Esophagus muscularis mucosa (tissue), 4 donors: ENCODE data around the gene PIEZO1. TPM values are rescaled to one million over a fixed set of nuclear protein-coding genes. Genes with fewer than 3 reads are reported as not detected.

ENCODE experiments used
- DNase-seq: peaks from one replicate; pipeline ENCODE4 v3.0.0-alpha.2; 2017; ENCODE audit errors: extremely low spot score
- H3K27ac ChIP-seq, 4 donors: fragments of 200-600 bp; sonication (generic); replicated peaks in 1 of 4; 1 replicate in 3 of 4; 2 replicates in 1 of 4; pipeline ENCODE4 v1.5.1; 2016 to 2019; ENCODE audit warnings: mild to moderate bottlenecking in 1 of 4
- H3K27me3 ChIP-seq, 4 donors: fragments of 200-600 bp; sonication (generic); one replicate each; pipeline versions ENCODE4 v1.5.1 to v1.6.0; 2016 to 2019
- H3K36me3 ChIP-seq, 4 donors: fragments of 200-600 bp; sonication (generic); one replicate each; pipeline ENCODE4 v1.5.1; 2016 to 2019
- H3K4me1 ChIP-seq, 4 donors: fragments of 200-600 bp; sonication (generic); one replicate each; pipeline ENCODE4 v1.5.1; 2016 to 2019
- H3K4me3 ChIP-seq, 4 donors: fragments of 200-600 bp; sonication (generic); 1 replicate in 2 of 4; 2 replicates in 2 of 4; pipeline ENCODE4 v1.5.1; 2016 to 2019; ENCODE audit warnings: mild to moderate bottlenecking in 4 of 4, moderate library complexity in 1 of 4
- H3K9me3 ChIP-seq, 4 donors: fragments of 200-600 bp; sonication (generic); 1 replicate in 3 of 4; 2 replicates in 1 of 4; pipeline ENCODE4 v1.5.1; 2016 to 2019
- EP300 ChIP-seq: sonication (generic); formaldehyde crosslinking; IDR thresholded peaks from one replicate; pipeline ENCODE4 v1.6.1; 2017; ENCODE audit warnings: antibody characterized with exemption
- POLR2A ChIP-seq: fragments of 450-650 bp; IDR thresholded peaks from one replicate; pipeline ENCODE4 v1.6.1; 2017; ENCODE audit warnings: antibody characterized with exemption, moderate library complexity, mild to moderate bottlenecking, low read depth
- POLR2AphosphoS5 ChIP-seq, 2 donors: sonication (generic); formaldehyde crosslinking; IDR thresholded peaks; one replicate each; pipeline ENCODE4 v1.6.1; 2017; ENCODE audit warnings: antibody characterized with exemption in 2 of 2
- WGBS: methylation state at CpG from one replicate; pipeline ENCODE4 v1.1.5; 2018; 5-methylcytosine and 5-hydroxymethylcytosine counted together
- intact Hi-C: fragments of 100-400 bp; cut with DNase I; formaldehyde crosslinking; loops from one replicate; pipeline ENCODE4 v1.15.1; 2023
- total RNA-seq, 4 donors: library from RNA; depleted of rRNA; stranded (reverse); fragments of >200 nt; gene quantifications; one replicate each; pipeline versions ENCODE4 v1.1.0 to v1.2.1, GENCODE V29; 2016
- TF ChIP-seq, protein P1 (sequence below), 3 experiments: fragments of 200-600 bp in 2 of 3; fragments of 450-650 bp in 1 of 3; sonication (generic) in 2 of 3; IDR thresholded peaks; one replicate each; pipeline ENCODE4 v1.5.1; 2017 to 2019; ENCODE audit warnings: antibody characterized with exemption in 3 of 3, mild to moderate bottlenecking in 2 of 3, moderate library complexity in 1 of 3

Gene PIEZO1
- total RNA-seq, 4 donors from 2014 or later: 140 to 298 (median 182) TPM

DNA sequence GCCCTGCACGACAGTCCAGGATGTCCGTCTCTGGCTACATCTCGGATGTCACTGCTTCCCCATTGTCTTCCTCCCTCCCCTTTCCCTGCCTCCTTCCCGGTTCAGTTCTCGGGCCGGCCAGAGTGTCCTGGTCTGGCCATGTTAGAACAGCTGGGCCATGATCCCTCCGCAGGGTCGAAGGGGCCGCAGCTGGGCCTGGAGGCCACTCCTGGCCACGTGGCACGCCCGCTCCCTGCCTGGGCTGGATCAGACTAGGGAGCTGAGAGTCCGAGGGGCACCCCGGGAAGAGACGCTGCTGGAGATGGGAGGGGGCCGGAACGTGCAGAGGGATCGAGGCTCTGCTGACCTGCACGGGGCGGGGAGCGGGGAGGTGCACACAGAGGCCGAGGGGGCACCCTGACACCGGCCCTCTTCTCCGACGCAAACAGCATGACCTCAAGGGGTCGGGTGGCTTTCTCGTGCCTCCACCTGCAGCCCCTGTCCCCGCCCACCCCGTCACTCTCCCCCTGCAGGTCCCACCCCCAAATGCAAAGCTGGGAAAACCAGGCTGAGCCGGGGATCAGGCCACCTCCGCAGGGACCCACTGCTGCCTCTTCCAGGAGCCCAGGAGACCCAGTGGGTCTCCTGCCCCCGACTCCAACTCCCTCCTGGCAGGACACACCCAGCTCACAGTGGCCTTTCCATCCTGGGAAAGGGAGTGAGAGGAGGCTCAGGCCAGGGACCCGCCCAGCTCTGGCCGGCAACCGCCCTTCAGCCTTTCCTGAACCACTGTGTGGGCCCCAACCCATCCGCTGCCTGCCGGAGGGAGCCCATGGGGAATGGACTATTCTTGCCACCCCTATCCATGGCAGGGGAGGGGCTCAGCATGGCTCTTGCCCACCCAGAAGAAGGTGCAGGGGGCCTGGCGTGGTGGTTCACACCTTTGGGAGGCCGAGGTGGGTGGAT, 40.2 kb downstream of the PIEZO1 start:
- H3K4me1 ChIP-seq: peaks cover 37 to 56% (median 53%) of the 10 kb centered on the region in 4 donors

DNA sequence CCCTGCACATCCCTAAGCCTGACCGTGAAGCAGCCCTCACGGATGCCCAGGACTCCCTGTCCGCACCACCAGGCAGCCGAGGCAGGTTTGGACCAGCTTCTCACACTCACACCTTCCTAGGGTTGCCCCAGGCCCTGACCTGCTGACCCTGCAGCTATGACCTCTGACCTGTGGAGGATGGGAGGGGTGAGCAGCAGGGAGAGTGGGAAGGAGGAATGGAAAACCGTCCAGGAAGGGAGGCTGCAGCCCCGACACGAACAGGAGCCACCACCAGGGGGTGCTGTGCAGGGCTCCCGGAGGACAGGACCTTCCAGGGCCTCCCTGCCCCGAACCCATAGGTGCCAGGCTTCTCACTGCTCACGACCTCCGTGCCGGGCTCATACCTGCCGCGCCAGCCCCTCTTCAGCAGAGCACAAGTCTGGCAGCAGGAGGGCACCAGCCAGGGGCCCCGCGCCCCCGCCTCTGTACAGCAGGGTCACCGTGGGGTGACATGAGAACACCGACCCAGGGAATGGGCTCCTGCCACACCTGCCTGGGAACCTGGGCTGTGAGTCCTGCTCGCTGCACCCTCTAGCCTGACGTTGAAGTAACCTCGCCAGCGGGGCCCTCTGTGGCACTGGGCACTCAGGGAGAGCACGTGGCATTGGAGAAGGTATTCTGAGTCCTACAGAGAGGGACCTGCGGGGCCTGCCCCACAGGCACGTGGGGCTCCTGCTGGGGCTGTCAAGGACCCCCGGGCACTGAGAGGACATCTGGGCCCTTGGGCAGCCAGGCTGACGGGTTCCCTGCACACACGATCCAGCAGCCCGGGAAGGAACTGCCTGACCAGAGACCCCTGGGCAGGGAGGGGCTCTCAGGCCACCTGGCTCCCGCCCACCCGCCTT, 41.1 kb downstream of the PIEZO1 start:
- H3K27ac ChIP-seq: peak overlapping the region in 3 of 4 donors; percentile 18 to 84 (median 53)
- peaks cover 37 to 56% (median 53%) of the 10 kb centered on the region in 4 donors for H3K4me1 ChIP-seq
- WGBS: 85% methylated on average over 7 of the region's 32 CpGs
- H3K27me3 ChIP-seq: no peaks in the 10 kb centered on the region
- peaks cover 13 to 49% (median 35%) of the 10 kb centered on the region in 4 donors for H3K36me3 ChIP-seq
- H3K9me3 ChIP-seq: no peaks in the 10 kb centered on the region
- no peak for DNase-seq
- TF ChIP-seq POLR2AphosphoS5 (IDR thresholded peaks at IDR 0.05): peak in 1 of 2 donors; percentile 54
- TF ChIP-seq, protein P1, sequence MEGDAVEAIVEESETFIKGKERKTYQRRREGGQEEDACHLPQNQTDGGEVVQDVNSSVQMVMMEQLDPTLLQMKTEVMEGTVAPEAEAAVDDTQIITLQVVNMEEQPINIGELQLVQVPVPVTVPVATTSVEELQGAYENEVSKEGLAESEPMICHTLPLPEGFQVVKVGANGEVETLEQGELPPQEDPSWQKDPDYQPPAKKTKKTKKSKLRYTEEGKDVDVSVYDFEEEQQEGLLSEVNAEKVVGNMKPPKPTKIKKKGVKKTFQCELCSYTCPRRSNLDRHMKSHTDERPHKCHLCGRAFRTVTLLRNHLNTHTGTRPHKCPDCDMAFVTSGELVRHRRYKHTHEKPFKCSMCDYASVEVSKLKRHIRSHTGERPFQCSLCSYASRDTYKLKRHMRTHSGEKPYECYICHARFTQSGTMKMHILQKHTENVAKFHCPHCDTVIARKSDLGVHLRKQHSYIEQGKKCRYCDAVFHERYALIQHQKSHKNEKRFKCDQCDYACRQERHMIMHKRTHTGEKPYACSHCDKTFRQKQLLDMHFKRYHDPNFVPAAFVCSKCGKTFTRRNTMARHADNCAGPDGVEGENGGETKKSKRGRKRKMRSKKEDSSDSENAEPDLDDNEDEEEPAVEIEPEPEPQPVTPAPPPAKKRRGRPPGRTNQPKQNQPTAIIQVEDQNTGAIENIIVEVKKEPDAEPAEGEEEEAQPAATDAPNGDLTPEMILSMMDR (IDR thresholded peaks at IDR 0.05): peak in 2 of 3 experiments; percentile 88
- no peak for TF ChIP-seq EP300
- no peak overlapping the region for H3K4me3 ChIP-seq
- intact Hi-C loops: loop anchor here (2.0 to 10.0 kb wide), 2 partner anchors 41 to 421 kb away; partner anchors contain the start of gene PIEZO1

More for the DNA sequence above, 40.2 kb downstream of the PIEZO1 start:
- WGBS: 68% methylated on average over 36 of the region's 39 CpGs
- no peak for TF ChIP-seq POLR2A
- no peak for TF ChIP-seq POLR2AphosphoS5 (IDR thresholded peaks at IDR 0.05)
- TF ChIP-seq EP300: no peak
- TF ChIP-seq, protein P1 (IDR thresholded peaks at IDR 0.05): no peak
- Histone ChIP-seq H3K9me3 (no peaks in the 10 kb centered on the region), H3K27ac (peak overlapping the region; percentile 53 to 84 (median 78)), H3K27me3 (no peaks in the 10 kb centered on the region), H3K4me3 (no peak overlapping the region), H3K36me3 (peaks cover 13 to 40% (median 29%) of the 10 kb centered on the region in 4 donors)
- no peak for DNase-seq
- intact Hi-C loops: loop anchor here (5.0 to 10.0 kb wide), 2 partner anchors 112 to 420 kb away; partner anchors contain the start of genes GALNS and TRAPPC2L

DNA sequence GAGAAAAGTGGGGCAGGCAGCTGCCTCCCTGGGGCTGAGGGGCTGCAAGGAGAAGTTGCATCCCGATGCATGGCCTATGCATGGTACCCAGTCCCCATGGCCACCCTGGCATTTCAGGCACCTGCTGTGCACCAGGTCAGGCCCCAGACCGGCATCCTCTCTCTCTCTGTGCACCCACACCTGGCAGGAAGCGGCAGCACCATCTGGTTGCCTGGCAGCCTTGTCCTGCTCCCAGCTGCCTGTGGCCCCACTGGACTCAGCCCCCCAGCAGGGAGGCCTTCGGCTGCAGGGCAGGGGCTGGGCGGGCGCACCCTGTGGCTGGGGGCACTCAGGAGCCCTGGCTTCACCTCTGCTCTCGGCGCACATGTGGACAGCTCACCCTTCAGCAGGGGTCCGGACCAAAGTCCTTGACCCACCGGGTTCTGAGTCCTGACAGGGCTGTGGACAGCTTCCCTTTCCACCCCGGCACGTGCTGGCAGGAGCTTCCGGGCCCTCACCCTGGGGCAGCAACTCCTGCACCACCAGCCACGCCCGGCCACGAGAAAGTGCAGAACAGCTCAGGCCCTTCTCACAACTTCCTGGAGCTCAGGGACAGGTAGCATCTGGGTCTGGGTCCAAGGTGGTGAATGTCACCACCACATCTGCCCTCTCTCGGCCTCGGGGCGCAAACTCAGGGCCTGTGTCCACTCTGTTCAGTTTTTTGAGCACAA, 42.0 kb downstream of the PIEZO1 start:
- no peak for DNase-seq
- WGBS: 88% methylated on average over 13 of the region's 19 CpGs
- no peak for TF ChIP-seq EP300
- no peak for TF ChIP-seq POLR2AphosphoS5 (IDR thresholded peaks at IDR 0.05)
- TF ChIP-seq, protein P1 (IDR thresholded peaks at IDR 0.05): no peak
- no peak for TF ChIP-seq POLR2A
- peaks cover 13 to 52% (median 40%) of the 10 kb centered on the region in 4 donors for H3K36me3 ChIP-seq
- no peaks in the 10 kb centered on the region for H3K27me3 ChIP-seq
- H3K9me3 ChIP-seq: no peaks in the 10 kb centered on the region
- H3K27ac ChIP-seq: no peak overlapping the region
- H3K4me3 ChIP-seq: no peak overlapping the region
- intact Hi-C loops: loop anchor here (2.0 to 10.0 kb wide), 2 partner anchors 42 to 422 kb away; partner anchors contain the start of gene PIEZO1
- H3K4me1 ChIP-seq: peaks cover 37 to 55% (median 48%) of the 10 kb centered on the region in 4 donors

DNA sequence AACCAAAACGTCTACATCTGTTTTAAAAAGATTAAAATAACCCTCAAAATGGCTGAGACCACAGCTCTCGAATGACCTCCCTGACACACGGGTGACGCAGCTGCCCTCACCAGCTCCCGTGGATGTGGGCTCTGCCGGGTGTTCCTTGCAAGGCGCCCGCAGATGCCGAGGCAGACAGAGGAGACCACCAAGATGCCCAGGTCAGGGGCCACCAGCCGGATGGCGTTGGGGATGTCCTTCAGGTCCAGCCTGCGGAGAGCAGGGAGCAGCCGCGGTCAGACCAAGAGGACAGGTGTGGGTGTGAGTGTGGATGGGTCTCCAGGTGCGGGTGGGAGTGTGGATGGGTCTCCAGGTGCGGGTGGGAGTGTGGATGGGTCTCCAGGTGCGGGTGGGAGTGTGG, 43.7 kb downstream of the PIEZO1 start:
- no peak for DNase-seq
- Histone ChIP-seq H3K9me3 (no peaks in the 10 kb centered on the region), H3K4me1 (peaks cover 32 to 49% (median 43%) of the 10 kb centered on the region in 4 donors), H3K27ac (no peak overlapping the region), H3K27me3 (no peaks in the 10 kb centered on the region), H3K4me3 (no peak overlapping the region), H3K36me3 (peaks cover 13 to 67% (median 56%) of the 10 kb centered on the region in 4 donors)
- intact Hi-C loops: loop anchor here (10.0 kb wide), 1 partner anchor 423 kb away; no protein-coding TSS in a partner anchor
- TF ChIP-seq EP300: no peak
- no peak for TF ChIP-seq POLR2A
- TF ChIP-seq, protein P1 (IDR thresholded peaks at IDR 0.05): no peak
- TF ChIP-seq POLR2AphosphoS5 (IDR thresholded peaks at IDR 0.05): no peak
- WGBS: 84% methylated on average over 17 of the region's 17 CpGs
